Measurements from ENCODE around the gene PNP.

DNA sequence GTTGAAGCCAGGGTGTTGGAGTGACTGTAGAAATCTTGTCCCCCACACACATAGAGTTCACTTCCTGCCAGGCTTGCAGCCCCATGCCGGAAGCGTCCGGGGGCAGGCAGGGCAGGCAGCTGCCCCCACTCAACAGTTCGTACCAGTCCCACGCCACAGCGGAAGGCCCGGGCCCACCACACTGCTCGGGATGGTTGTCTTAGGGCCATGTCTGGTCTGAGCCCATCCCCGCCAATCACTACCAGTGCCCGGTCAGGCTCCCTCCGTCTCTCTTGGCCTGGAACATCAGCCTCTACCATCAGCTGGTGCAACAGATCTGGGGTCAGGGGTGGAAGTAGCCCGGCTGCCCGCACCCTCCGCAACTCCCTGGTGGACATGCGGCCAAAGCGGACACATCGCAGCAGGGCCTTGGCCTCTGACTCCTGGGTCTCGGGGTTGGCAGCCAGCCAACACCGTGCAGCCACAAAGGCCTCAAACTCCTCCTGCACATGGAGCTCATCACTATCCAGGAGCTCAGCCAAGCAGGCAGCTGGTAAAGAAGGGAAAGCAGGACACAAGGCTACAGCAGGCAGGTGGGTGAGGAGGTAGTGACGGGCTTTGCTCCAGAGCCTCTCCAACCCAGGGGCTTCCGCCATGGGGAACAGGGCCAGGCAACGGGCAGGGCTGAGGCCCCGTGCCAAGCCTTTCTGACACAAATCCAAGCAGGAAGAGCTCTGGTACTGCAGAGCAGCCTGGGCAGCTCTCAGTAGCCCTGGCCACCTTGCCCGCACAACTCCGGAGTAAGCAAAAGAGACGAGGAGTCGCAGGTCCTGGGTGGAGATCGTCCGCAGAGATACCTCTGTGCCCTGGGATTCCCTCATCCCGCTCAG lies 39.2 kb upstream of the PNP start:
- TF ChIP-seq, protein P1, sequence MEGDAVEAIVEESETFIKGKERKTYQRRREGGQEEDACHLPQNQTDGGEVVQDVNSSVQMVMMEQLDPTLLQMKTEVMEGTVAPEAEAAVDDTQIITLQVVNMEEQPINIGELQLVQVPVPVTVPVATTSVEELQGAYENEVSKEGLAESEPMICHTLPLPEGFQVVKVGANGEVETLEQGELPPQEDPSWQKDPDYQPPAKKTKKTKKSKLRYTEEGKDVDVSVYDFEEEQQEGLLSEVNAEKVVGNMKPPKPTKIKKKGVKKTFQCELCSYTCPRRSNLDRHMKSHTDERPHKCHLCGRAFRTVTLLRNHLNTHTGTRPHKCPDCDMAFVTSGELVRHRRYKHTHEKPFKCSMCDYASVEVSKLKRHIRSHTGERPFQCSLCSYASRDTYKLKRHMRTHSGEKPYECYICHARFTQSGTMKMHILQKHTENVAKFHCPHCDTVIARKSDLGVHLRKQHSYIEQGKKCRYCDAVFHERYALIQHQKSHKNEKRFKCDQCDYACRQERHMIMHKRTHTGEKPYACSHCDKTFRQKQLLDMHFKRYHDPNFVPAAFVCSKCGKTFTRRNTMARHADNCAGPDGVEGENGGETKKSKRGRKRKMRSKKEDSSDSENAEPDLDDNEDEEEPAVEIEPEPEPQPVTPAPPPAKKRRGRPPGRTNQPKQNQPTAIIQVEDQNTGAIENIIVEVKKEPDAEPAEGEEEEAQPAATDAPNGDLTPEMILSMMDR (IDR thresholded peaks at IDR 0.05) = no peak
- no peak for TF ChIP-seq POLR2A (IDR thresholded peaks at IDR 0.05)
